OCI-LY7 (cell line): Measurements from ENCODE around the gene MPP7. TPM values are rescaled to one million over a fixed set of nuclear protein-coding genes. Genes with fewer than 3 reads are reported as not detected.
A peak's percentile ranks its signal among the peaks of the same experiment; 100 is the strongest.

Source experiments
- BruUV-seq: library from RNA; stranded (reverse); fragments of 400-500 nt; replicated peaks from 2 replicates; lab custom pipeline; 2021; lab: Mats Ljungman, UMichigan
- CTCF ChIA-PET: fragments of 300-600 bp; sonication (Branson Sonifier 250); formaldehyde crosslinking; loops from one replicate; lab custom pipeline; 2022; ENCODE audit warnings: antibody characterized with exemption; ENCODE audit not compliant: unreplicated experiment; lab: Charles Lee
- POLR2A ChIA-PET: fragments of 300-600 bp; sonication (Branson Sonifier 250); formaldehyde crosslinking; loops from one replicate; lab custom pipeline; 2022; ENCODE audit warnings: antibody characterized with exemption; lab: Charles Lee
- DNase-seq: peaks from one replicate; pipeline ENCODE4 v3.0.0-alpha.2; 2015; ENCODE audit warnings: low spot score
- H2AFZ ChIP-seq: fragments of 200-600 bp; sonication (generic), shearing (Covaris generic); 2 replicates; pipeline ENCODE4 v1.6.1; 2014; ENCODE audit warnings: mild to moderate bottlenecking, antibody characterized with exemption, low read length, moderate library complexity
- H3K27ac ChIP-seq: fragments of 200-600 bp; sonication (generic); 2 replicates; pipeline ENCODE4 v1.5.1; 2014; ENCODE audit warnings: mixed run types, low read depth, mild to moderate bottlenecking, moderate library complexity, low read length, inconsistent platforms; ENCODE audit not compliant: poor library complexity, severe bottlenecking
- H3K36me3 ChIP-seq: fragments of 200-600 bp; sonication (generic); 2 replicates; pipeline ENCODE4 v1.6.1; 2014; ENCODE audit warnings: mild to moderate bottlenecking, antibody characterized with exemption, low read length, moderate library complexity, mixed read lengths; ENCODE audit not compliant: insufficient read depth
- H3K4me1 ChIP-seq: fragments of 200-600 bp; sonication (generic); 2 replicates; pipeline ENCODE4 v1.5.1; 2014; ENCODE audit warnings: mild to moderate bottlenecking, low read length; ENCODE audit not compliant: insufficient read depth, poor library complexity, severe bottlenecking
- H3K4me2 ChIP-seq: fragments of 200-600 bp; sonication (generic); 2 replicates; pipeline ENCODE4 v1.6.1; 2014; ENCODE audit warnings: mild to moderate bottlenecking, low read length
- H3K4me3 ChIP-seq: fragments of 200-600 bp; sonication (generic); 2 replicates; pipeline ENCODE4 v1.5.1; 2014; ENCODE audit warnings: mild to moderate bottlenecking, low read depth, low read length; ENCODE audit not compliant: poor library complexity, severe bottlenecking
- H3K79me2 ChIP-seq: fragments of 200-600 bp; sonication (generic); 2 replicates; pipeline ENCODE4 v1.6.1; 2016; ENCODE audit warnings: low read depth, mild to moderate bottlenecking, low read length, moderate library complexity, mixed read lengths; ENCODE audit not compliant: insufficient read depth
- H3K9me2 ChIP-seq: fragments of 200-600 bp; sonication (generic); 2 replicates; pipeline ENCODE4 v1.6.1; 2016; ENCODE audit warnings: mild to moderate bottlenecking, low read length, mixed read lengths; ENCODE audit not compliant: insufficient read depth
- H3K9me3 ChIP-seq: fragments of 200-600 bp; sonication (generic); 2 replicates; pipeline ENCODE4 v1.6.1; 2014; ENCODE audit warnings: mild to moderate bottlenecking, mixed run types, low read length, mixed read lengths
- H4K20me1 ChIP-seq: fragments of 200-600 bp; sonication (generic); 2 replicates; pipeline ENCODE4 v1.6.1; 2014; ENCODE audit warnings: mild to moderate bottlenecking, antibody characterized with exemption, low read length, moderate library complexity, mixed read lengths; ENCODE audit not compliant: insufficient read depth
- EZH2phosphoT487 ChIP-seq: fragments of 200-600 bp; sonication (generic); IDR thresholded peaks from 2 replicates; pipeline ENCODE4 v1.6.1; 2018; ENCODE audit warnings: low read depth, borderline replicate concordance, mild to moderate bottlenecking, mixed run types, antibody characterized with exemption, low read length, moderate library complexity, mixed read lengths
- intact Hi-C: fragments of 100-400 bp; cut with micrococcal nuclease; formaldehyde crosslinking; loops from one replicate; pipeline ENCODE4 v1.10.0; 2022; ENCODE audit not compliant: unreplicated experiment
- total RNA-seq, 2 experiments: library from RNA; depleted of rRNA in 1 of 2; stranded (reverse); fragments of >200 nt in 1 of 2; shearing (Covaris generic) in 1 of 2; gene quantifications; 2 replicates each; pipeline ENCODE4 v1.2.3, GENCODE V29; 2014 to 2022
- TF ChIP-seq, protein P1 (sequence below): fragments of 200-600 bp; sonication (generic); conservative IDR thresholded peaks from 2 replicates; pipeline ENCODE4 v1.5.1; 2014; ENCODE audit warnings: mild to moderate bottlenecking, antibody characterized with exemption, low read length, moderate library complexity, mixed read lengths

Gene MPP7
- total RNA-seq, 2 experiments from 2014 or later, result 15.0 to 19.6 TPM

DNA sequence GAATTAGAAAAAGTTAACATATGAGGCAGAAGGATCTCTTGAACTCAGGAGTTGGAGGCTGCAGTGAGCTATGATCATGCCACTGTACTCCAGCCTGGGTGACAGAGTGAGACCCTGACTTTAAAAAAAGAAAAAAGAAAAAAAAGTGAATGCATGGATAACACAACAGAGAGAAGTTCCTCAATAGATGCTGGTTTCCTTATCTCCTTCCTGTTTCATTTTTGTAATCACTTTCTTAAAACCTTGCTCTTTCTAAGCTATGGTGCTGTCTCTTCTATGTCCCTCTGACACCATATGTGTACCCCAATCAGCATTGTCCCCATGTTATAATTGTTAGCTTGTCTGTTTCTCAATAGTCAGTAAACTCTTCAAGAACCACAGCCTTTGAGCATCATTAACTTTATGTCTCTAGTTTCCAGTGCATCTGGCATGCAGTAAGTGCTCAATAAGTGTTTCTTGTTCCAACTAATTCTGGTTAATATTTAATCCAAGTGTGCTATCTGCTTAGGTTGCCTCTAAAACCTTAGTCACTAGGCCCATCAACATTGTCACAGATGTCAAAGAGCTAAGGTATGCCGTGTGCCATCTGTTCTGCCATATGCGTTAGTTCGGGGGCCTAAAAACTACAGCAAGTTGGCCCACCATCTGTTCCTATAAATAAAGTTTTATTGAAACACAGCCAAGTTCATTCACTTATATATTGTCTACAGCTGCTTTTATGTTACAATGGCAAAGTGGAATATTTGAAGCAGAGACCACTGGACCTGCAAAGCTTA is 36.2 kb downstream of the MPP7 start:
- ChIA-PET POLR2A (interaction anchor here (0.6 to 2.5 kb wide), 6 partner anchors 11 to 1141 kb away, joined by 3 to 8 read pairs (median 4); no protein-coding TSS in a partner anchor), CTCF (interaction anchor here (0.5 kb wide), 1 partner anchor 35 kb away, joined by 3 read pairs; no protein-coding TSS in a partner anchor)
- H3K4me2 ChIP-seq, result no peak overlapping the region
- TF ChIP-seq EZH2phosphoT487, result no peak
- TF ChIP-seq, protein P1, sequence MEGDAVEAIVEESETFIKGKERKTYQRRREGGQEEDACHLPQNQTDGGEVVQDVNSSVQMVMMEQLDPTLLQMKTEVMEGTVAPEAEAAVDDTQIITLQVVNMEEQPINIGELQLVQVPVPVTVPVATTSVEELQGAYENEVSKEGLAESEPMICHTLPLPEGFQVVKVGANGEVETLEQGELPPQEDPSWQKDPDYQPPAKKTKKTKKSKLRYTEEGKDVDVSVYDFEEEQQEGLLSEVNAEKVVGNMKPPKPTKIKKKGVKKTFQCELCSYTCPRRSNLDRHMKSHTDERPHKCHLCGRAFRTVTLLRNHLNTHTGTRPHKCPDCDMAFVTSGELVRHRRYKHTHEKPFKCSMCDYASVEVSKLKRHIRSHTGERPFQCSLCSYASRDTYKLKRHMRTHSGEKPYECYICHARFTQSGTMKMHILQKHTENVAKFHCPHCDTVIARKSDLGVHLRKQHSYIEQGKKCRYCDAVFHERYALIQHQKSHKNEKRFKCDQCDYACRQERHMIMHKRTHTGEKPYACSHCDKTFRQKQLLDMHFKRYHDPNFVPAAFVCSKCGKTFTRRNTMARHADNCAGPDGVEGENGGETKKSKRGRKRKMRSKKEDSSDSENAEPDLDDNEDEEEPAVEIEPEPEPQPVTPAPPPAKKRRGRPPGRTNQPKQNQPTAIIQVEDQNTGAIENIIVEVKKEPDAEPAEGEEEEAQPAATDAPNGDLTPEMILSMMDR, result no peak
- H3K36me3 ChIP-seq, result no peaks in the 10 kb centered on the region
- TSS peak; percentile 55 for BruUV-seq
- H3K9me3 ChIP-seq, result no peaks in the 10 kb centered on the region
- DNase-seq, result no peak
- intact Hi-C loops, result no loop called here
- peaks cover 21% of the 10 kb centered on the region for H3K4me1 ChIP-seq
- H3K9me2 ChIP-seq, result no peaks in the 10 kb centered on the region
- no peaks in the 10 kb centered on the region for H3K79me2 ChIP-seq
- H2AFZ ChIP-seq, result no peak overlapping the region
- no peak overlapping the region for H3K4me3 ChIP-seq
- H3K27ac ChIP-seq, result no peak overlapping the region
- H4K20me1 ChIP-seq, result no peaks in the 10 kb centered on the region

DNA sequence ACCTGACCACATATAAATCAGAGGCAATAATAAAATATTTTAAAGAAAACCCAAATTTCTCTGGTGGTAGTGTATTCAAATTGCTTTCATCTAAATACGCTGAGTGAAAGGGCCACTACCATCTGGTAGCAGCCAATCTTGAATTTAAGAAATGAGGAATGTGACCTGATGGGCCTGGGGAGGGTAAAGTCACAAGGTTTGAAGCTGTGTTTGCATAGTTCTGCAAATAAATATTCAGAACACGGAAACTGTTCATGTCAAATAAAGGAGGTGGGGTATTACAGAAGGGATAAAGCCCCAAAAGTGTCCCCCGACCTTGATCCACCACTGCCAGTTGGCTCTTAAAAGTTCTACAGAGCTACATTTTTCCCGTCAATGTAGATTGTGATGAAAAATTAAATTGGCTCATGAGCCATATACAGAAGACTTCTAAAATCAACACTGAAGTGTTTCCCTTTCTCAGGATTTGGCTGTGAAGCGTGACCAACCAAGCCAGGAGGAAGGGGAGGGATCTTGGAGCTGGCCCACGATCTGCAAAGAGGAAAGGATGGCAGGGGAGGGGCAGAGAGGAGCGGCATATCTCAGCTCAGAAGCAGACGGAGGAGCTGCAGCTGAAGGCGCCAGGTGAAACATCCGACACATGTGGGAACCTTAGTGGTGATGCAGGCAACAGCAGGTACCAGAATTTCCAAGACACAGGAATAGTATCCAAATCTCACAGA is 39.6 kb downstream of the MPP7 start:
- intact Hi-C loops, result no loop called here
- H3K4me2 ChIP-seq, result no peak overlapping the region
- H4K20me1 ChIP-seq, result no peaks in the 10 kb centered on the region
- DNase-seq, result no peak
- H3K9me3 ChIP-seq, result no peaks in the 10 kb centered on the region
- H3K9me2 ChIP-seq, result no peaks in the 10 kb centered on the region
- no peak overlapping the region for H3K27ac ChIP-seq
- no peak overlapping the region for H3K4me3 ChIP-seq
- H3K36me3 ChIP-seq, result no peaks in the 10 kb centered on the region
- H2AFZ ChIP-seq, result no peak overlapping the region
- CTCF ChIA-PET, result no interaction called here
- peaks cover 39% of the 10 kb centered on the region for H3K4me1 ChIP-seq
- POLR2A ChIA-PET, result interaction anchor here (0.9 to 1.0 kb wide), 2 partner anchors 9 to 13 kb away, joined by 3 read pairs; no protein-coding TSS in a partner anchor
- TF ChIP-seq EZH2phosphoT487, result no peak
- TF ChIP-seq, protein P1, result no peak
- H3K79me2 ChIP-seq, result no peaks in the 10 kb centered on the region
- BruUV-seq, result no TSS peak
